Tibial artery (tissue), 4 donors: ENCODE data around the gene SHC2.
A peak's percentile ranks its signal among the peaks of the same experiment; 100 is the strongest.
"Not testable (repeated sequence)": the region's sequence is repeated elsewhere in the genome, so short reads cannot be mapped to it uniquely, and the experiment has no call there.

Experiments used
- DNase-seq, 2 donors: peaks; one replicate each; pipeline ENCODE4 v3.0.0-alpha.2; 2019
- H3K27ac ChIP-seq, 2 donors: fragments of 200-600 bp; sonication (generic) in 1 of 2; 1 replicate in 1 of 2; 2 replicates in 1 of 2; pipeline ENCODE4 v1.5.1; 2018 to 2019; ENCODE audit warnings: mild to moderate bottlenecking in 1 of 2
- H3K27me3 ChIP-seq, 2 donors: fragments of 200-600 bp; sonication (generic) in 1 of 2; one replicate each; pipeline versions ENCODE4 v1.5.1 to v1.6.0; 2016 to 2019
- H3K36me3 ChIP-seq, 3 donors: fragments of 200-600 bp; sonication (generic) in 2 of 3; one replicate each; pipeline ENCODE4 v1.5.1; 2016 to 2019; ENCODE audit warnings: mild to moderate bottlenecking in 2 of 3
- H3K4me1 ChIP-seq, 4 donors: fragments of 200-600 bp; sonication (generic) in 2 of 4; 1 replicate in 3 of 4; 2 replicates in 1 of 4; pipeline ENCODE4 v1.5.1; 2016 to 2019
- H3K4me3 ChIP-seq, 2 donors: fragments of 200-600 bp; sonication (generic) in 1 of 2; 1 replicate in 1 of 2; 2 replicates in 1 of 2; pipeline ENCODE4 v1.5.1; 2018 to 2019; ENCODE audit warnings: mild to moderate bottlenecking in 2 of 2
- H3K9me3 ChIP-seq, 3 donors: fragments of 200-600 bp; sonication (generic) in 1 of 3; one replicate each; pipeline ENCODE4 v1.5.1; 2016 to 2019
- CTCF ChIP-seq, 2 experiments: fragments of 200-600 bp in 1 of 2; fragments of 450-650 bp in 1 of 2; IDR thresholded peaks; one replicate each; pipeline ENCODE4 v1.5.1; 2017 to 2019; ENCODE audit warnings: antibody characterized with exemption in 2 of 2, mild to moderate bottlenecking in 1 of 2, moderate library complexity in 1 of 2
- intact Hi-C: fragments of 100-400 bp; cut with DNase I; formaldehyde crosslinking; loops from one replicate; pipeline ENCODE4 v1.15.0; 2023; ENCODE audit warnings: low total_unique reads

The SHC2 gene

GRCh38 chr19:482186-483041, 21.6 kb upstream of the SHC2 start:
- no peak overlapping the region for H3K27ac ChIP-seq
- peaks cover 0 to 5% (median 4%) of the 10 kb centered on the region in 4 donors for H3K4me1 ChIP-seq
- no peaks in the 10 kb centered on the region for H3K36me3 ChIP-seq
- no peak for TF ChIP-seq CTCF (IDR thresholded peaks at IDR 0.05)
- intact Hi-C loops, result no loop called here
- H3K9me3 ChIP-seq, result no peaks in the 10 kb centered on the region
- peaks cover 0 to 41% of the 10 kb centered on the region in 2 donors for H3K27me3 ChIP-seq
- no peak for DNase-seq
- no peak overlapping the region for H3K4me3 ChIP-seq

- H3K4me3 ChIP-seq, H3K9me3 ChIP-seq, H3K4me1 ChIP-seq, intact Hi-C loops, H3K36me3 ChIP-seq, H3K27ac ChIP-seq, DNase-seq: not testable (repeated sequence)
- peaks cover 0 to 41% of the 10 kb centered on the region in 2 donors for H3K27me3 ChIP-seq
These were observed 20.3 kb upstream of the SHC2 start for GRCh38 chr19:481100-481499.

GRCh38 chr19:480016-480855, 19.4 kb upstream of the SHC2 start:
- intact Hi-C loops, result no loop called here
- peaks cover 0 to 5% (median 2%) of the 10 kb centered on the region in 4 donors for H3K4me1 ChIP-seq
- H3K36me3 ChIP-seq, result no peaks in the 10 kb centered on the region
- no peaks in the 10 kb centered on the region for H3K9me3 ChIP-seq
- peak overlapping the region; percentile 10 to 27 for H3K4me3 ChIP-seq
- TF ChIP-seq CTCF (IDR thresholded peaks at IDR 0.05), result peak; percentile 38 to 41
- peak; percentile 73 to 77 for DNase-seq
- peak overlapping the region in 1 of 2 donors; percentile 29 for H3K27ac ChIP-seq
- H3K27me3 ChIP-seq, result peaks cover 0 to 36% of the 10 kb centered on the region in 2 donors

GRCh38 chr19:478976-479375, 18.1 kb upstream of the SHC2 start:
- H3K4me1 ChIP-seq, result peaks cover 0 to 5% (median 2%) of the 10 kb centered on the region in 4 donors
- H3K27ac ChIP-seq, result no peak overlapping the region
- intact Hi-C loops, result no loop called here
- H3K36me3 ChIP-seq, result no peaks in the 10 kb centered on the region
- TF ChIP-seq CTCF (IDR thresholded peaks at IDR 0.05), result no peak
- H3K9me3 ChIP-seq, result no peaks in the 10 kb centered on the region
- peaks cover 0 to 37% of the 10 kb centered on the region in 2 donors for H3K27me3 ChIP-seq
- no peak overlapping the region for H3K4me3 ChIP-seq
- DNase-seq, result no peak

GRCh38 chr19:478236-478903, 17.5 kb upstream of the SHC2 start:
- no peak for DNase-seq
- Histone ChIP-seq H3K36me3 (no peaks in the 10 kb centered on the region), H3K9me3 (no peaks in the 10 kb centered on the region), H3K27ac (no peak overlapping the region), H3K4me3 (no peak overlapping the region), H3K4me1 (peaks cover 0 to 5% (median 2%) of the 10 kb centered on the region in 4 donors), H3K27me3 (peaks cover 0 to 42% of the 10 kb centered on the region in 2 donors)
- intact Hi-C loops, result no loop called here
- TF ChIP-seq CTCF (IDR thresholded peaks at IDR 0.05), result no peak
